ENCODE measurements around the gene TOX2.

Gene TOX2

GRCh38 chr20:44098657-44099056 lies 184.0 kb downstream of the TOX2 start:
- no peak for DNase-seq (ENCODE audit: low read depth in 2 of 2)

DNA sequence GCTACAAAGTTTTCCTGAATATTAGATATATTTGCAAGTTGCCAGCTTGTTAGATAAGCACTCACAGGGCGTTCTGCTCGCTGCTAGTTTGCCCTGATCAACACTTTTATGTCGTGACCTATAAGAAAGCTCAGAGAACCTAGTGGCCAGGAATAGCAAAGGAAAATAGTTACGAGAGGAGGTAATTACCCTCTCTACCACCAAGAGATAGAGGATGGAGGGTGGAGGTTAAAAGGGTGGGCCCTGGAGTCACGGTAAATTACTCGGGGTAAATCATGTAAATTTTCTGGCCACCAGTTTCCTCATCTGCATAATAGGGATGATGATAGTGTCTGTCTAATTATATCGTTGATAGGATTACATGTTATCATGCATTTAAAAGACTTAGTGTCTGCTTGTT lies 185.2 kb downstream of the TOX2 start:
- DNase-seq (ENCODE audit: low read depth in 2 of 2), result no peak

DNA sequence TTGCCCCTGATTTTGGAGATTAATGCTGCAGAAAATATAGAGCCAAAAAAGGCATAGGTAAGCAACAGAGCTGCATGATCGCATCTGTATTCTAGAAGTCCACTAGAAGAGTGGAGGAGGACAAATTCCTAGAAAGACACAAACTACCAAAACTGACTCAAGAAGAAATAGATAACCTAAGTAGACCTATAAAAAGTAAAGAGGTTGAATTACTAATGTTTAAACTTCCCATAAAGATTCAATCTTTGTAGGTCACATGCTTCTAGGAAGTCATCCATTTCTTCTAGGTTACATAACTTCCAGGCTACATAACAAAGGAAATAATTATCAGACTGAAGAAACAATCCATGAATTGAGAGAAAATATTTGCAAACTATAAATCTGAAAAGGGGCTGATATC lies 187.9 kb downstream of the TOX2 start:
- DNase-seq (ENCODE audit: low read depth in 2 of 2), result no peak

DNA sequence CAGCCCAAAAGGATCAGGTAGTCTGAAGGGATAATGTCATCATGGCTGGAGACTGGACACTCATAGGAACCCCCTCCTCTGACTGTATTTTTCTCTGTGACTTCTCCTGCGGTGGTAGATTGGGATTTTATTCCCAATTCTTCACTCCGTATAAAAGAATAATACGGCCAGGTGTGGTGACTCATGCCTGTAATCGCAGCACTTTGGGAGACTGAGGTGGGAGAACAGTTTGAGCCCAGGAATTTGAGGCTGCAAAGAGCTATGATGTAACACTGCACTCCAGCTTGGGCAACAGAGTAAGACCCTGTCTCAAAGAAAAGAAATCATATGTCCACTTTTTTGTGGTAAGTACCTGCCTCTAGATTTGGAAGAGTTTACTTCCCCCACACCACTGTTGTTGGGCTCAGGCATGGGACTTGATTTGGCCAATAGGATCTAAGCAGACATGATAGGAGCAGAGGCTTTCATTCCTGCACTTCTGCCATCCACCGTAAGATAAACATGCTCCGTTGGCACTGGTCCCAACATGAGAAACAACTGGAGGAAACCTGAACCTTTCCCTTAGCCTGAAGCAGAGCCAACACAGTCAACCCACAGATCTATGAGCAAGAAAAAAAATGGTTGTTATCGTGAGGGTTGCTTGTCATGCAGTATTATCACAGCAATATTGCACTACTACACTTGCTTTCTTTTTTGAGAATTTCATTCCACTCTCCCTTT lies 190.3 kb downstream of the TOX2 start:
- DNase-seq (ENCODE audit: low read depth in 2 of 2), result no peak

DNA sequence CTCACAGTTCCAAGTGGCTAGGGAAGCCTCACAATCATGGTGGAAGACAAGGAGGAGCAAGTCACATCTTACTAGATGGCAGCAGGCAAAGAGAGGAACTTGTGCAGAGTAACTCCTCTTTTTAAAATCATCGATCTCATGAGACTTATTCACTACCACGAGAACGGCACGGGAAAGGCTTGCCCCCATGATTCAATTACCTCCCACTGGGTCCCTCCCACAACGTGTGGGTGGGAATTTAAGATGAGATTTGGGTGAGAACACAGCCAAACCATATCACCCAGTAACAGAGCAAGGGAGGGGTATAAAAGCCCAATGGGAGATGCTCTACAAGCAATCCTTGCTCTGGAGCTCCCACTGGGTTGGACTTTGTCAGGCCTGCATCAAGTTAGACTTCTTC lies 192.0 kb downstream of the TOX2 start:
- no peak for DNase-seq (ENCODE audit: low read depth in 2 of 2)

DNA sequence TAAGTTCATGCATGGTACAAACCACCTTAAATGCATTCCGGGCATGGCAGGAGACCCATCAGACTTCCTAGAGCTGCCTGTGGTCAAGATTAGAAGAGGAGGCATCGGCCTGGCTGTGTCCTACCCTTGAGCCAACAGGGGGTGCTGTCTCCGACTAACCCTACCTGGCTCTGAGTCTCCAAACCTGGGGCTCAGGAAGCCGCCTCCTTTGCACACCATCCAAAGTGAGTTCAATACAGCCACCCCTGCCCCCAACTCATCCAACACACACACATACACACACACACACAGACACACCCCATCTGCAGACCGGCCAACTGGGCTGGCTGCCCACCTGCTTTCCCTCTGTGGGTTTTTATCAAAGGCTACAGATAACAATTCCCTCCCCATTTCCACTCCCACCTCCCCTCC lies 195.3 kb downstream of the TOX2 start:
- DNase-seq (ENCODE audit: low read depth in 2 of 2), result no peak

GRCh38 chr20:44110816-44111568 lies 196.3 kb downstream of the TOX2 start:
- DNase-seq (ENCODE audit: low read depth in 2 of 2), result no peak

DNA sequence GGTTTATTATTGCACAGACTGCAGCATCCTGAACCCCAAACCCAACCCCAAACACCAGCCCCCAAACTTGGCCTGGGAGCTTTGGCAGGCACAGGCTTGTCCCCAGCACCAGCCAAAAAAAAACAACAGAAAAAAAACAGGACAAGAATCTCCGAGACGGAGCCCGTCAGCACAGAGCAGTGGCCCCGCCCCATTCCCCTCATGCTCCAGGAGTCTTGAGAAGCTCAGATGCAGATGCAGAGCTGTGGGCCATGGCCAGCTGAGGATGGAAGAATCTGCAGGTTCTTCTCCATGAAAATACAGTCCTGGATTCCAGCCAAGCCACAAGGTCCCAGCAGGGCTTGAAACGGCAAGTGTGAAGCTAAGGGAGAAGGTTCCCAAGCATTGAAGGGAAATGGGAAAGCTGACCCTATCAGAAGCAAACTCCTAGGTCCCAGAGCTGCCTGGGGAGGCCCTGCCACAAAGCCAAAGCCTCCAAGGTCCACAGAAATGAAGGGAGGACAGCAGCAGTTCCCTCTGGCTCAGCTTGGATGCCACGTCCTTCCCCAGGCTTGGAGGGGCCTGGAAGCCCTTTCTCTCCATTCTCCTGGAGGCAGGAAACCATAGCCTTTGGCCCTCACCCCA lies 197.2 kb downstream of the TOX2 start:
- DNase-seq (ENCODE audit: low read depth in 2 of 2), result no peak

GRCh38 chr20:44112456-44112855 lies 197.8 kb downstream of the TOX2 start:
- no peak for DNase-seq (ENCODE audit: low read depth in 2 of 2)

DNA sequence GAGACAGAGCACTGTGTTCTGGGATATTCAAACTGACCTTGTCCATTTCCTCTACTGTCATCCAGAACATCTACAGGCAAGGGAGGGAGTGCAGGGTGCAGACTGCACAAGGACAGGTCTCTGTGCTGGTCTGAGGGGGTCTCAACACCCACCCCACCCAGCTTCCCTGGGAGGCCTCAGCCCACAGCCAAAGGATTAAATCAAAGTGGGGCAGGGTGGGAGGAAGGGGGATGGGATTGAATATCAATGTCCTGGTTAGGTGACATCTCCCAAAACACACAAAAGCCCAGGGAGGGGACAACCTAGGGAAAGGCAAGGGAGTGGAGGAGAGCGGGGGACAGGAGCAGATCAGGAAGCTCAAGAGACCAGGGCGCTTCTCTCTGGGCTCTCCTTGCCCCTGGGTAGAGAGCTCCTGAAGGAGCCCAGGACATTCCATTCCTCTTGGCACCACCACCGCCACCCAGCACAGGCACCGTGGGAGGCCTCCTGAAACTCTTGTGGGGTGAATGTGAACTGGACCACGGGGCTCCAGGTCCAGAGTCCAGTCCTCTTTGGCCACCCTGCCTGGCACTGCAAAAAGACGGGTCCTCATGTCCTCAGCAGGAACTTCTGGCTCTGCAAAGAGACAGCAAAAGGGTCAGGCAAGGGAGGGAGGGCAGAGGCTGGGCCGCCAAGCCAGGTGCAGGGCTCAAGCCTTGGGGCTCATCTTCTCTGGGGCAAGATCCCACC lies 198.4 kb downstream of the TOX2 start:
- no peak for DNase-seq (ENCODE audit: low read depth in 2 of 2)

- no peak for DNase-seq (ENCODE audit: low read depth in 2 of 2)
These were observed 199.1 kb downstream of the TOX2 start for GRCh38 chr20:44113618-44114376.

- DNase-seq (ENCODE audit: low read depth in 2 of 2), result no peak
These were observed 200.5 kb downstream of the TOX2 start for GRCh38 chr20:44115181-44115580.

- no peak for DNase-seq (ENCODE audit: low read depth in 2 of 2)
These were observed 201.4 kb downstream of the TOX2 start for GRCh38 chr20:44115762-44116644.

DNA sequence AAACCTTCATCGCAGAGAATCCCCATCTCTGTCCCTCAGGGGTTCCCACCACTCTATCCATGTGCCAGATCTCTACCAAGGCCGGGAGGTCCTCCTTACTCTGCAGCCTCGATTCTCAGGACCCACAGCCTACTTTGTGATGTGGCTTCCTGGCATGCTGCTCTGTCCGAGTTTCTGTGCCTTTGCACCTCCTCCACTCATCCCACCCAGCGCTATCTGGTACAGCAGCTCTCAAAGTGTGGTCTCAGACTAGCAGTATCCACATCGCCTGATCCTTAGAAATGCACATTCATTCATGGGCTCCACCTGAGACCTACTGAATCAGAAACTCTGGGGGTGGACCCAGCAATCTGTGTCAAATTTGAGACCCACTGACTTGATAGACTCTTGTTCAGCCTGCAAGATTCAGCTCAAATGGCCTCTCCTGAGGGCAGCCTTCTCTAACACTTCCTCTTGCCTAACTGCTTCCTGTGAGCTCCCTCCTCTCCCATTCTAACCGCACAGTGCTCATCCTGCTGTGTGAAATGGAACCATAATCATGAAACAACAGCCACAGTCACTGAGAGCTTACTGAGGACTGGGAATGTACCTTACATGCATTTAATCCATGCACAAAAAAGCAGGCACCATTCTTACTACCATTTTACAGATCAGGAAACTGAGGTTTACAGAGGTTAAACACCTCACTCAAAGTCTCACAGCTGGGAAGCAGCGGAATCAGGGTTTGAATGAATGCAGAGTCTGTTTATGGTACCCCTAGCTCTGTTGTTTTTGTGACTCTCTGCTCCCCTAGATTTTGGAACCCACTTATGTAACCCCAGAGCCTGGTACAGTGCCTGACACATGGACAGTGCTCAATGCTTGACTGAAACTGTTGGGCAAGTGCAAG lies 202.9 kb downstream of the TOX2 start:
- DNase-seq (ENCODE audit: low read depth in 2 of 2), result no peak

DNA sequence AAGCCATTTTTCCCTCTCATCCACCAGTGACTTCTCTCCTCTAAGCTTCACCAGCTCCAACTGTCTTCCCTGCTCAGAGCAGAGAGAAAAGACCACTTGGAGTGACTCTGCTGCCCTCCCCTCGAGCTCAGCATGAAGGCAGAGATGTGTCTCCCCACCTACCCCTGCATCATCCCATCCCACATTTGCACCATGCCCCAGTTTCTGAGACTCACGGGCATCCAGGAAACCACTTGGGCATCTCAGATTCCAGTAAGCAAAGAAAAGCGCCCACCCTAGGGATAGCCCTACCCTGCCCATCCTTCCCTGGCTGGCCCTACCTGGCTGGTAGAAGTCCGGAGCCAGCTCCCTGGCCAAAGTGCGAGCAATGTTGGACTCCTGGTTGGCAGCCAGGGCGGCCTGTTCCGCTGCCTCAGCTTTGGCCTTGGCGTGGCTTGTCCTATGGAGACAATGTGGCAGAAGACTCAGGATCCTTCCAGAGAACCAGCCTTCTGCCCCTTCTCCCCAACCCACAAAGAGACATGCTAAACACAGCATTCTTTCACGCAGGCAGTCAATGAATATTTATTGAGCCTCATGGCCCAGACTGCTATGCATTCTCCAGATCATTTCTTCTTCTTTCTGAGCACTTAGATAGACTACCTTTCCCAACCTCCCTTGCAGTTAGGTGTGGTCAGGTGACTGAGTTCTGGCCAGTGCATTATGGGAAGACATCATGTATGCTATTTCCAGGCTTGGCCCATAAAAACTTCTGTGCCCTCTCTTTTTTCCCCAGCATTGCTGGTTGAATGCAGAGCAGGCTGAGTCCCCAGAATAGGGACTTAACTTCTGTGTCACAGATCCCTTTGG lies 203.8 kb downstream of the TOX2 start:
- no peak for DNase-seq (ENCODE audit: low read depth in 2 of 2)
